ENCODE results near the gene CYP11A1.
"Not testable (repeated sequence)": the region's sequence is repeated elsewhere in the genome, so short reads cannot be mapped to it uniquely, and the experiment has no call there.

DNA sequence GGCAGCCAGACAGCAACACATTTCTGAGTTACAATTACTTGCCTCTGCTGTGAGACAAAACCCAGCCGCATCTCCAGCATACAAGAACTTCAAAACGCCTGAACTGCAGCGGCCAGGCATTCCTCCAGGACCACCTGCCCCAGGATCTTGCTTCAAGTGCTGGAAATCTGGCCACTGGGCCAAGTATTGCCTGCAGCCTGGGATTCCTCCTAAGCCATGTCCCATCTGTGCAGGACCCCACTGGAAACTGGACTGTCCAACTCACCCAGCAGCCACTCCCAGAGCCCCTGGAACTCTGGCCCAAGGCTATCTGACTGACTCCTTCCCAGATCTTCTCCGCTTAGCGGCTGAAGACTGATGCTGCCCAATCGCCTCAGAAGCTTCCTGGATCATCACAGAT is 11.4 kb downstream of the CYP11A1 start:
- TF ChIP-seq POLR2A, TAF1, POLR2AphosphoS5, SPI1, POU2F2 (IDR thresholded peaks at IDR 0.05; ENCODE audit: low read depth, low read length): not testable (repeated sequence)
